Right ventricle myocardium inferior (tissue), 1 donor: Measurements from ENCODE around the gene LRRC75A. TPM values are rescaled to one million over a fixed set of nuclear protein-coding genes. Genes with fewer than 3 reads are reported as not detected.

Experiments used
- ATAC-seq: fragments of 200-7000 bp; cut with Tn5 transposase; one replicate; pipeline ENCODE4 v1.9.1; 2020; ENCODE audit warnings: mild to moderate bottlenecking, moderate library complexity
- DNase-seq: peaks from one replicate; pipeline ENCODE4 v3.0.0; 2021; ENCODE audit errors: missing footprints
- intact Hi-C: fragments of 100-400 bp; cut with DNase I; formaldehyde crosslinking; loops from one replicate; pipeline ENCODE4 v1.11.0; 2022
- total RNA-seq: library from RNA; stranded (reverse); fragmentation: NEBNext Ultra II Directional; extraction: Animal tissue kit (Norgen Biotek cat#: 25700); gene quantifications from one replicate; pipeline ENCODE4 v1.2.1, GENCODE V29; 2021
- donor health status: DM: no; HTN: yes; CAD: no; lungs with severe emphysema.

Gene LRRC75A
- total RNA-seq, 1 donor from 2014 or later, result 1.1 TPM

GRCh38 chr17:16495980-16496819 is 4.2 kb upstream of the LRRC75A start:
- DNase-seq (no peak), ATAC-seq (no peak)
- intact Hi-C loops, result no loop called here

- no peak for ATAC-seq
- DNase-seq, result no peak
- intact Hi-C loops, result no loop called here
Measured at GRCh38 chr17:16495561-16495960, 3.6 kb upstream of the LRRC75A start.

GRCh38 chr17:16494059-16494458 is 2.1 kb upstream of the LRRC75A start:
- ATAC-seq, result no peak
- no peak for DNase-seq
- intact Hi-C loops, result no loop called here

GRCh38 chr17:16493531-16494046 is 1.6 kb upstream of the LRRC75A start:
- ATAC-seq (no peak), DNase-seq (no peak)
- intact Hi-C loops, result no loop called here

- intact Hi-C loops, result no loop called here
- DNase-seq, result no peak
- no peak for ATAC-seq
Measured at GRCh38 chr17:16492613-16493530, 879 bp upstream of the LRRC75A start.

GRCh38 chr17:16491131-16491702 is 776 bp downstream of the LRRC75A start:
- ATAC-seq (no peak), DNase-seq (no peak)
- intact Hi-C loops, result no loop called here

- ATAC-seq (no peak), DNase-seq (no peak)
- intact Hi-C loops, result no loop called here
Measured at GRCh38 chr17:16489431-16489830, 2.6 kb downstream of the LRRC75A start.

GRCh38 chr17:16488968-16489337 is 3.0 kb downstream of the LRRC75A start:
- intact Hi-C loops, result no loop called here
- ATAC-seq (no peak), DNase-seq (no peak)

GRCh38 chr17:16488186-16488967 is 3.6 kb downstream of the LRRC75A start:
- ATAC-seq, result no peak
- intact Hi-C loops, result no loop called here
- no peak for DNase-seq

GRCh38 chr17:16486373-16487250 is 5.4 kb downstream of the LRRC75A start:
- peak; percentile 58 for ATAC-seq
- peak; percentile 79 for DNase-seq
- intact Hi-C loops, result no loop called here

- no peak for ATAC-seq
- intact Hi-C loops, result no loop called here
- no peak for DNase-seq
Measured at GRCh38 chr17:16484445-16485175, 7.4 kb downstream of the LRRC75A start.

GRCh38 chr17:16483021-16483645 is 8.9 kb downstream of the LRRC75A start:
- ATAC-seq (no peak), DNase-seq (no peak)
- intact Hi-C loops, result no loop called here

- DNase-seq (no peak), ATAC-seq (no peak)
- intact Hi-C loops, result no loop called here
Measured at GRCh38 chr17:16482253-16482652, 9.7 kb downstream of the LRRC75A start.

- no peak for ATAC-seq
- intact Hi-C loops, result no loop called here
- no peak for DNase-seq
Measured at GRCh38 chr17:16480995-16481394, 11.0 kb downstream of the LRRC75A start.

- no peak for DNase-seq
- intact Hi-C loops, result no loop called here
- no peak for ATAC-seq
Measured at GRCh38 chr17:16479264-16479663, 12.7 kb downstream of the LRRC75A start.

- intact Hi-C loops, result no loop called here
- ATAC-seq, result no peak
Measured at GRCh38 chr17:16478649-16479048, 13.3 kb downstream of the LRRC75A start.

GRCh38 chr17:16477666-16478065 is 14.3 kb downstream of the LRRC75A start:
- intact Hi-C loops, result no loop called here
- DNase-seq (no peak), ATAC-seq (no peak)

More at GRCh38 chr17:16478649-16479048, 13.3 kb downstream of the LRRC75A start:
- no peak for DNase-seq
